Frontal cortex (tissue), 4 donors: Measurements from ENCODE around the gene STRIT1. TPM values are rescaled to one million over a fixed set of nuclear protein-coding genes. Genes with fewer than 3 reads are reported as not detected.
"Not testable (repeated sequence)": the region's sequence is repeated elsewhere in the genome, so short reads cannot be mapped to it uniquely, and the experiment has no call there.

Experiments used
- DNase-seq, 2 donors: peaks; one replicate each; pipeline ENCODE4 v3.0.0; 2012; ENCODE audit warnings: low spot score in 2 of 2
- FAIRE-seq: peaks from 2 replicates; lab custom pipeline; 2012; peaks lifted over from hg19 to GRCh38; lab: Jason Lieb, UNC
- total RNA-seq: library from RNA; depleted of rRNA; stranded (reverse); fragments of >200 nt; gene quantifications from one replicate; pipeline ENCODE4 v1.2.3, GENCODE V29; 2014
- donor health status: control.
- donor health status: control.
- donor health status: control.

Gene STRIT1
- total RNA-seq, 1 donor from 2014 or later: 0.82 TPM

DNA sequence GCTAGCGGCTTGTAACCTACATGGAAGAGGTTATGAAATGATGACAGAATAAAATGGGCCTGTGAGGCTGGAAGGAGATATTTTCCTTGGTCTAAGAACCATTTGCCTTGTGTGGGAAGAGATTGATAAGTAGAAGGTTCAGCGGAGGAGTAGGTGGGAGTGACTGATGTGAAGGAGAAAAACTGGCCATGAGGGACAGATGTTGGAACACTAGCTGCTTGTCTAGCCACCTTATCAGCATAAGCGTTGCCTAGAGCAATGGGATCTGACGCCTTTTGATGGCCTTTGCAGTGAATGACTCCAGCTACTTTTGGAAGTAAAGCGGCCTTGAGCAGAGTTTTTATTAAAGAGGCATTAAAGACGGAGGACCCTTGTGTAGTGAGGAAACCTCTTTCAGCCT, 17.4 kb downstream of the STRIT1 start:
- DNase-seq, FAIRE-seq: not testable (repeated sequence)

GRCh38 chr3:155275159-155275754, 18.2 kb downstream of the STRIT1 start:
- not testable (repeated sequence) for DNase-seq

GRCh38 chr3:155274435-155274834, 19.0 kb downstream of the STRIT1 start:
- not testable (repeated sequence) for FAIRE-seq, DNase-seq

More at GRCh38 chr3:155275159-155275754, 18.2 kb downstream of the STRIT1 start:
- not testable (repeated sequence) for FAIRE-seq

- DNase-seq (no peak), FAIRE-seq (no peak)
These were observed 22.2 kb downstream of the STRIT1 start for GRCh38 chr3:155271343-155271613.

GRCh38 chr3:155270485-155271342, 22.8 kb downstream of the STRIT1 start:
- no peak for FAIRE-seq

GRCh38 chr3:155270063-155270462, 23.4 kb downstream of the STRIT1 start:
- DNase-seq (no peak), FAIRE-seq (no peak)

More at GRCh38 chr3:155270485-155271342, 22.8 kb downstream of the STRIT1 start:
- no peak for DNase-seq

DNA sequence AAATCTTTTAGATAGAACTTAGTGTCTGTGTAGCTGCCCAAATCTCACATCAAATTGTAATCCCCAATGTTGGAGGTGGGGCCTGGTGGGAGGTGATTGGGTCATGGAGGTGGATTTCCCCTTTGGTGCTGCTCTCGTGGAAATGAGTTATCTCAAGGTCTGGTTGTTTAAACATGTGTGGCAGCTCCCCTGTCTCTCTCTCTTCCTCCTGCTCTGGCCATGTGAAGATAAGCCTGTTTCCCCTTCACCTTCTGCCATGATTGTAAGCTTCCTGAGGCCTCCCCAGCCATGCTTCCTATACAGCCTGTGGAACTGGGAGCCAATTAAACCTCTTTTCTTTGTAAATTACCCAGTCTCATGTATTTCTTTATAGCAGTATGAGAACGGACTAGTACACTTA, 30.6 kb downstream of the STRIT1 start:
- not testable (repeated sequence) for FAIRE-seq, DNase-seq

- DNase-seq (no peak), FAIRE-seq (no peak)
These were observed 31.2 kb downstream of the STRIT1 start for GRCh38 chr3:155262295-155262694.

GRCh38 chr3:155254445-155254844, 39.0 kb downstream of the STRIT1 start:
- DNase-seq: no peak
- FAIRE-seq: no peak

GRCh38 chr3:155252535-155252934, 40.9 kb downstream of the STRIT1 start:
- no peak for DNase-seq
- no peak for FAIRE-seq

DNA sequence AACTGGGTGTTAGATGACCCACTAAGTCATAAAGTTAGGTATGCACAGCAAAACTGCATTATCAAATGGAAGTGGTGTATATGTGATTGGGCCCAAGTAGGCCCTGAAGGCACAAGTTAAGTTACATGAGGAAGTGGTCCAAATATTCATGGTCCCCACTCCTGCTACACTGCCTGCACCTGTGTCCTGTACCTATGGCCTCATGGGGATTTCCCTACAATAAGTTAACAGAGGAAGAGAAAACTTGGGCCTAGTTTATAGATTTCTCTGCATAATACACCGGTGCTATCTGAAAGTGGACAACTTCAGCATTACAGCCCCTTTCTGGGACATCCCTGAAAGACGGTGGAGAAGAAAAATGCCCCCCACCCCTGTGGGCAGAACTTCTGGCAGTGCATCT, 41.5 kb downstream of the STRIT1 start:
- DNase-seq: no peak
- FAIRE-seq: no peak

DNA sequence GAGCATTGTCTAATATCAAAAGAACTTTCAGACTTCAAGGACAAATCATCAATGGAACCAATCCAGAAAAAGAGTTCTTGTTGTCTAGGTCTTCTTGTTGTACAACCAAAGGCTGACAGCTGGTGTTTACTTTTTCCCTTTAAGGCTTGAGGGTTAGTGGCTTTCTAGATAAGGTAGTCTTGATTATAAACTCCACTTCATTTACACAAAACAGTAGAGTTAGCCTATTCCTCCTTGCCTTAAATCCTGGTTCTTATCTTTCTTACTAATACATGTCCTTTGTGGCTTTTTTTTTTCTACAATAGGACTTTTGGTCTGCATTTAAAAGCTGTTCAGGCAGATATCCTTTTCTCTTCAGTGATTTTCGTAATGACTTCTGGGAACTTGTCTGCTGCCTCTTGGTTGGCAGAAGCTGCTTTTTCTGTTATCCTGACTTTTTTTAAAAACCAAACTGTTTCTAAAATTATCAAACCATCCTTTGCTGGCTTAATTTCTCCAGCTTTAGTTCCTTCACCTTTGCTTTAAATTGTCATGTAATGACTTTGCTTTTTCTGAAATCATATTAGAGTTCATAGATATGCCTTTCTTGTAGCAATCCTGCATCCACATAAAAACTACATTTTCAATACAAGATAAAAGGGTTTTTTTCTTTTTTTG, 44.8 kb downstream of the STRIT1 start:
- FAIRE-seq (no peak), DNase-seq (no peak)

DNA sequence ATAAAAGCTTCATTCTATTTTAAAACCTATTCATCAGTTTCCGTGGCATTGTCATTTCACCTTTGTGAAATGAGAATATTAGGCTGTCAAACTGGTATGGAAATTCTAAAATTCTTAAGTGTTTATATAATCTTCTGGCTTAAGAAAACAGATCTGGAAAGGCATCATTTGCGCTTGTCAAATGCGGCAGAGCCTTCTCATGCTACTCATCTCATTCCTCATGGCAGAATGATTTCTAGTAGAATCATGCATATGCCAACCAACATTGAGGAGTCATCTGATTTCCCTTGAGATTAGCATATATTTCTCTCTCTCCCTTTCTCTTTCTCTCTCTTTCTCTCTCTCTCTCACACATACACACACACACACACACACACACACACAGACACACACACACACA, 48.8 kb downstream of the STRIT1 start:
- no peak for DNase-seq
- no peak for FAIRE-seq

GRCh38 chr3:155244216-155244615, 49.3 kb downstream of the STRIT1 start:
- no peak for FAIRE-seq
- no peak for DNase-seq

DNA sequence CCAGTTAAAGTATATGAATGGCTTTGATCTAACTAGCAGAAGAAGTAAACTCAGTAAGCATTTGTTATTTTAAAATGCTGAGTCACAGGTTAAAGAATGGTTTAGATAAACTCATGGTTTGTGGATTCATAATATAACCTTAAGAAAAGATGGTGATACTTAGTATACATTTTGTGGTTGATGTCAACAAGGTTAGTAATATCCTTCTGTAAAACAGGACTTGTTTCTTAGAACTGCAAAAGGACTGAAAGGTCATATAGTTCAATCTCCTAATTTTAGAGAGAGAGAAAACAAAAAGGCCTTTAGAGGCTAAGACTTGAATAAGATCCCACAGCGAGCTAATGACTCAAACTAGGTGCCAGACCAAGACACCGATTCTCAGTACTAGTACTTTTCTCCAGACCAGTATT, 50.0 kb downstream of the STRIT1 start:
- DNase-seq (no peak), FAIRE-seq (no peak)

DNA sequence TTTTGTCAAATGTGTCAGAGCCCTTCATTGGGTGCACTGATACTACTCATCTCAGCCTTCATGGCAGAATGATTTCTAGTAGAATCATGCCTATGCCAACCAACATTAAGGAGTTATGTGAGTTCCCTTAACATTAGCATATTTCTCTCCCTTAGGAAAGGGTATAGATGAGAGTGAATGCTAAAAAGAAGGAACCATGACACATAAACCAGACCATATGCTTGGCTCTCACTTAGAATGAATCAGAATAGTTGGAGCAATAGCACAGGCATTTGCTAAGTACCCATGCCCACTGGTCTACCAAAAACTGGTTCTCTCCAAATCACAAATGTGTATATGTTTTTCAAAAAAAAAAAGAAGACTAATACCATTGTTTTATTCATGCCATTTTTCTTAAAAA, 51.1 kb downstream of the STRIT1 start:
- DNase-seq (no peak), FAIRE-seq (no peak)

DNA sequence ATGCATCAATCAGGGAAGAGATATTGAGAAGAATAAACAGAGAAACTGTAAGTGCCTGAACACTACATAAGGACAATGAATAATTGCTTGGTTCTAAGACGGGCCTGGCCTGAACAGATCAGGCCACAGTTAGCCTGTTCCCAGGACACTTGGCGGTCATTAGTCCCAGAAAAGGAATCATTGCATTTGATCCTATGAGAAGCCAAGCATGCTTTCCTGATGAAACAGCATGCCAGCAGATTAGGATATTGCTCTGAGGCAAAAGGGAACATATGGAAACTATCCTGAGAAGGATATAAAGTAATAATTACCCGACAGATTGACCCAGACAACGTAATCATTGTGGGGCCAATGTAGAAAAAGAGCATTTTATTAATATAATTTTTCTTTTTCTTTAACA, 51.9 kb downstream of the STRIT1 start:
- DNase-seq (no peak), FAIRE-seq (no peak)
